ENCODE data around the gene STX5.
A peak's percentile ranks its signal among the peaks of the same experiment; 100 is the strongest.
"Not testable (repeated sequence)": the region's sequence is repeated elsewhere in the genome, so short reads cannot be mapped to it uniquely, and the experiment has no call there.

Gene STX5

DNA sequence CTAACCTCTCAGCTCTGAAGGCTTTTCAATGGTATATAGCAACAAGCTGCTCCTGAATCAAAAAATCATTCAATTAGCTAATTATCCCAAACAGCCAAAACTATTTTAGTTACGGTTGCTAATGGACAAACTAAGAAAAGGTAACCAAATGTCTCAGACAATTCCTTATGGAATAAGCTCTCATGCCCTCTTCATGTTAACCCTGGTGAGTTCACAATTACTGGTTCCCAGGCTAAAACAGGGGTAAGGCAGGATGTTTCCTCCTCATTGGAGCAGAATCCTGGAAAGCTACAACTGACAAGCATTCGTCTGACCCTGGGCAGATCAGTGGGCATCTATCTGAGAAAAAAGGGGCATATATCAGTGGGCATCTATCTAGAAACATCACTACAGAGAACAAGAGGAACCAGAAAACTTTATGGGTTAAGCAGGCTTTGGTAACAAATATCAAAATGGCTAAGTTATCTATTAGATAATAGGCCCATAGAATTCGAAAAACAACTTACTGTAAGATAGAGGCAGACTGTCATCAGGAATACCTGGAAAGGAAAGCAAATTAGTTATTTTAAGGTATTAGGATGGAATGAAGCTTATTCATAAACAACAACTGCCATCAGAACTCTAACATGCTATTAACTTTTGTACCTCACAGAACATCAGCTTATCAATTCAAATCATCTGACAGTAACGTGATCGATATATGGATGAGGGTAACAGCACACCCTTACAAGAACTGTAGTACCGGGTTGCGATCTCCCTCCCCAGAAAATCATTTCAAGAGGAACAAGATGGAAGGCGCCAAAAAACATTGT, 22.4 kb upstream of the STX5 start:
- DNase-seq (ENCODE audit: low read depth): no peak

DNA sequence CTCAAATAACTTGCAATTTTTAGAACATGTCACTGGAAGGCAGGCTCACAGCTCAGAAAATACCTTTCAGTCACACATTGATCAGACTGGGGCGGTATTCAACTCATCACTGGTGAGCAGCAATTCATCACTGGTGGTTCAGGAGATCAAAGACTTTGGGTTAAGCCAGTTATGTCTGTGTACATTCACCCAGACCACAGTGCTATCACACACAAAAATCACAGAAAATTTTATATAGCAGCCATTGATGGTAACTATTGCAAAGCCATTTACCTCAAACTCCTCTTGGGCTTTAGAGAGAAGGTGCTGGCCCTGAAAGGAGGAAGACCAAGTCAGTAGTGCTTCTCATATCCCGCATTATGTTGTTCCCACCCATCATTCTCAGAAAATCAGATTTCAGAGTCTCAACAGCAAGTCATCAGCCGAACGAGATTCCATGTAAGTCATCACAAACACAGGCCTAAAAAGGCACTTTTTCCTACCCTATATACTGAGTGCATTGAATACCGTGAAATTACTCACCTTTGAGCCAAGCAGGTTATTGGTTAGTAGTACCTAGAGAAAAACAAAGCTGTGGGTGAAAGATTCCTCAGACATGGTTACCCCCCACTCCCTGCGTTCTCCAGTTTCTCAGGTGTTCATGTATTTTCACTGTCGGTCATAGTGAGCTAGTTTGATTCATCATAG, 21.6 kb upstream of the STX5 start:
- no peak for DNase-seq (ENCODE audit: low read depth)

DNA sequence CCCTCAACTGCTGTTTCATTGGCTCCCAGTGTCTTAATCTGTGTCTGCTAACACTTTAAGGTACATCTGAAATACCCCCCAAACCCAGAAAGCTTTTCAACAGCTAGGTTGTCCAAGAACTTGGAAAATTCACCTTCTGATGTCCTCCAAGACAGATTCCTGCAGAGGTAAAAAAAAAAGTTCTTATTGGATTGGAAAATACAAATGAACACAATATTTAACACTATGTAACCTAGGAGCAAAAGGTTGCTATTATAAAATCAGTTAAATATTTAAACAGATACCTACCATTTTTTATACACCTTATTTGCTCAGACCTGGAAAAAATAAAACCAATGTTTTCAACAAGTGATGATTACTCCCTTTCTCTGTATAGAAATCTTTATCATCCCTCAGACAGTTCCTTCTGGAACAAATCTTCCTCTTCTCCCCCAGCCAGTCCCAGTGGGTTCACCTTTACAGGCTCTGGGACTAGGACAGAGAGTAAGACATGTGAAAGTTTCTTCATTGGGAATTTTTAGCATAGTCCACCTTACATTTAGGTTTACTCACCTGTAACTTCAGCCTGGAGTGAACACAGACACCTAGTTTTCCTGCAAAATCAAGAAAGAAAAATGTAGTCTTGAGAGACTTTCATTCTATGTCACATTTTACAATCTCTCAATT, 20.8 kb upstream of the STX5 start:
- no peak for DNase-seq (ENCODE audit: low read depth)

DNA sequence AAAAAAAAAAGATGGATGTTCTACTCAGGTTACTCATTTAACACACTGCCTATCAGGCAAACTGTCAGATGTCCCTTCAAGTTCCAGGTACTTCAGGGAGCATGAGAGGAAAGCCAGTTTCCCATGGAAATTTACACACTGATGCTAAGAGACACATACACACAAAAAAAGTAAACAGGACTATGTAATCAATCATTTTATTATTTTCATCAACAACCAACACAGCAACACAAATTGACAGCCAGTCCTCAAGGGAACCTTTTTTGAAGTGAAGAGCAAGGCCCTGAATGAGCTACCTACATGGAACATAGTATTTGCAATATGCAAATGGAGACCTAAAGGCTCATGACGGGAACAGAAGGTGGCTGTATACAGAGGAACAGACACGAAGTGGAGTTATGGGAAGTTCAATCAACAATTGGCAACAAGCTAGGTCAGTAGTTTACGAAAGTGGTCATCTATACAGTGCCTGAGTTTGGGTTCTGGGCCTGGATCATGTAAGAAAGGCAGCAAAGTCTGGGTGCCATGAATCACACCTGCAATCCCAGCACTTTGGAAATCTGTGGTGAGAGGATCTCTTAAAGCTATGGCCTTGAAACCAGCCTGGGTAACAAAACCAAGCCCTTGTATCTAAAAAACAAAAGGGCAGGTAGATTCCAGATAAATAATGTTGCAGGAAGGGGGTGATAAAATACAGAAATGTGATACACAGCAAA, 20.1 kb upstream of the STX5 start:
- DNase-seq (ENCODE audit: low read depth): no peak

DNA sequence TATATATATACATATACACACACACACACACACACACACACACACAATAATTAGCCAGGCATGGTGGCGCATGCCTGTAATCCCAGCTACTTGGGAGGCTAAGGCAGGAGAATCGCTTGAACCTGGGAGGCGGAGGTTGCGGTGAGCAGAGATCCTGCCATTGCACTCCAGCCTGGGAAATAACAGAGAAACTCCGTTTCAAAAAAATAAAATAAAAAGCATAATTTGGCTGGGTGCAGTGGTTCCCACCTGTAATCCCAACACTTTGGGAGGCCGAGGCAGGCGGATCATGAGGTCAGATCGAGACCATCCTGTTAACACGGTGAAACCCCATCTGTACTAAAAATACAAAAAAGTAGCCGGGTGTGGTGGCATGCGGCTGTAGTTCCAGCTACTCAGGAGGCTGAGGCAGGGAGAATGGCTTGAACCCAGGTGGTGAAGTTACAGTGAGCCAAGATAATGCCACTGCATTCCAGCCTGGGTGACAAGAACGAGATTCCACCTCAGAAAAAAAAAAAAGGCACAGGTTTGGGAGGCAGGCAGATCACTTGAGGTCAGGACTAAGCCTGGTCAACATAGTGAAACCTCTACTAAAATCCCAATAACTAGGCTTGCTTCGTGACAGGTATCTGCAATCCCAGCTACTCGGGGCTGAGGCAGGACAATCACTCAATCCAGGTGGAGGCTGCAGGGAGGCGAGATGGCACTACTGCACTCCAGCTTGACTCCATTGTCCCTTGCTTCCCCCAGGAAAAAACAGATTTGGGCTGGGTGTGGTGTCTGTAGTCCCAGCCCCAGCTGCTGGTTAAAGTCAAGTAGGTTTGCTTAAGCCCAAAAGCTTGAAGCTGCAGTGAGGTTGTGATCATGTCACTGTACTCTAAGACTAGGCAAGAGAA, 19.3 kb upstream of the STX5 start:
- no peak for DNase-seq (ENCODE audit: low read depth)

DNA sequence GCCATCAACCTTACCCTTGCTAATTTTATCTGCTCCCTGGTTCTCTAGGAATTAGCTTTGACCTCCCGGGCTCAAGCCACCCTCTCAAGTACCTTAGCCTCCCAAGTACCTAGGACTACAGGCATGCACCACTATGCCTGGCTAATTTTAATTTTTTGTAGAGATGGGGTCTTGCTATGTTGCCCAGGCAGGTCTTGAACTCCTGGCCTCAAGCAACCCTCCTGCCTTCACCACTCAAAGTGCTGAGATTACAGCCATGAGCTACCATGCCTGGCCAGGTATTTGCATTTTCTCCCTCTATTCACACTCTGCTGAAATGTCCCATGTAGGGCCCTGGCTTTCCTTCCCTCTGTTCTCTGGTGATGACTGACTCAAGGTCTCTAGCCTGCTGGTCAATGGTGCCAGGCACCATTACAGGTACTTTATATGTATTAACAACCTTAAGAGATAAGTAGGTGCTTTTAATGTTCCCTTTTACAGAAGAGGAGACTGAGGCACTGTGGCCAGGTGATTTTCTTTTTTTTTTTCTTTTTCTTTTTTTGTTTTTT, 16.0 kb upstream of the STX5 start:
- no peak for DNase-seq (ENCODE audit: low read depth)

DNA sequence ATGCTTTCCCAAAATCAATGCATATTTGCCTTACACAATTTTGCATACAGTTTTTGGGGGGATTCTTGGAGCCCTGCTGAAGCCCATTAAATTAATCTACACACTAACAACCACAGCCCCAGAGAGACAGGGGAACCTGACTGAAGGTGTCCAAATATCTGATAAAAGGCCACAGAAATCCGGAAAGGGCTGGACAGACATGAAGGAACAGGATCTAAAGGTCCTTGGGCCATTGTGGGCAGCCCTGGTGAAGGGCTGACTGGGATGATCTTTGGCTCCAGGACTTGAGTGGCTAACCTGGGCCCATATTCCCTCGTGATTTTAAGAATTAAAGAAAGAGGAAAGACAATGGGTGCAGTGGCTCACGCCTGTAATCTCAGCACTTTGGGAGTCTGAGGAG, 14.3 kb upstream of the STX5 start:
- no peak for DNase-seq (ENCODE audit: low read depth)

DNA sequence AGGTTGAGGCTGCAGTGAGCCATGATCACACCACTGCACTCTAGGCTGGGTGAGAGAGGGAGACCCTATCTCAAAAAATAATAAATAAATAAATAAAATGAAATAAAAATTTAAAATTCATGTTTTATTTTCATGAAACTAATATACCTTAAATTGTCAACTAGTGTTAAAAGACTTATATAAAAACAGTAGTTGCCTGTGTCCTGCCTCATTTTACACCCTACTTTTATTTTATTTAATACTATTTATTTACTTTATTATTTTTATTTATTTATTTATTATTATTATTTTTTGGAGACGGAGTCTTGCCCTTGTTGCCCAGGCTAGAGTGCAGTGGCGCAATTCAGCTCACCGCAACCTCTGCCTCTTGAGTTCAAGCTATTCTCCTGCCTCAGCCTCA, 12.3 kb upstream of the STX5 start:
- no peak for DNase-seq (ENCODE audit: low read depth)

DNA sequence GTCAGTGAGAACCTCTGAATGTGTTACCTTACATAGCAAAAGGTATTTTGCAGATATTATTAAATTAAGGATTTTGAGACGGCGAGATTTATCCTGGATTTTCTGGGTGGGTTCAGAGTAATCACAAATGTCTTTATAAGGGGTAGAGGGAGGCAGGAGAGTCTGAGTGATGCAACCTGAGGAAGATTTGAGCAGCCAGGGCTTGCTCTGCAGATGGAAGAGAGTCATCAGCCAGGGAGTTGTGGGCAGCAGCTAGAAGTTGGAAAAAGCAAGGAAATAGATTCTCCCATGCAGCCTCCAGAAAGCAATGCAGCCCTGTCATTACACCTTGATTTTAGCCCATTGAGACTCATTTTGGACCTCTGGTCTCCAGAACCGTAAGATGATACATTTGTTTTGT, 11.6 kb upstream of the STX5 start:
- DNase-seq (ENCODE audit: low read depth): no peak

DNA sequence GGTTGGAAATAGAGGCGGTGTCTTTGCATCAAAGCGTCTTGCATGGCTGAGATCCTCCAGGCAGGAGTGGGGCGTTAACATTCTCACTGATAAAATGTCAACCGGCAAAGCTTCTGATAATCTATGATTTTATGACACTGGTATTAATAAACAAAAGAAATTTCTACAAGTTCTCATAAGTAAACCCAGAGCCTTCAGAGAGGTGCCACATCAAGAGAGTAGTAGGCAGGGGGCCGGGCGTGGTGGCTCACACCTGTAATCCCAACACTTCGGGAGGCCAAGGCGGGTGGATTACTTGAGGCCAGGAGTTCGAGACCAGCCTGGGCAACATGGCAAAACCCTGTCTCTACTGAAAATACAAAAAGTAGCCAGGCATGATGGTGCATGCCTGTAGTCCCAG, 11.0 kb upstream of the STX5 start:
- DNase-seq (ENCODE audit: low read depth): not testable (repeated sequence)

DNA sequence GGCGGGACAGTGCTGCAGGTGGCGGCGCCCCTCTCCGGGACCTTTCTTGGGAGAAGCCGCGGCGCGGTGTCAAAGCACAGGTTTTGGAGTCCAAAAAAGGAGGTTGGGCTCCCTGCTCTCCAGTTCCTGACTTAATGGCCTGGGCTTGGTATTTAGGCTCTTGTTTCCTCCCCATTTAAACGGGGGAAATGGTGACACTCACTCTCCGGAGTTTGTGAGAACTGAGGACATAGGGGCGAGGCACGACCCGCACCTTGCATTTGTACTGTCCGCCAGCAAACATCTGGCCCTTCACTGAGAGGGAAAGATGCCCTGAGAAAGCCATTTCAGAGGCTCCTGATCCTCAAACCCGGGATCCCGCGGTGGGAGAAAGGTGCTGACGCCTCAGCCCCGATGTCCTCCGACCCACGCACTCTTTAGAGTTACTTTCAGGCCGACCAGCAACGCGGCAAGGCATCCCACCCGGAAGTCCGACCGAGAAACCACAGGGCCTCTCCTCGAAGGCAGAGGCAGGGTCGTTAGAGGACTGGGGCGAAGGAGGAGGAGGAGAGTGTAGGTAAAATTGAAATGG, 10.4 kb upstream of the STX5 start:
- no peak for DNase-seq (ENCODE audit: low read depth)

DNA sequence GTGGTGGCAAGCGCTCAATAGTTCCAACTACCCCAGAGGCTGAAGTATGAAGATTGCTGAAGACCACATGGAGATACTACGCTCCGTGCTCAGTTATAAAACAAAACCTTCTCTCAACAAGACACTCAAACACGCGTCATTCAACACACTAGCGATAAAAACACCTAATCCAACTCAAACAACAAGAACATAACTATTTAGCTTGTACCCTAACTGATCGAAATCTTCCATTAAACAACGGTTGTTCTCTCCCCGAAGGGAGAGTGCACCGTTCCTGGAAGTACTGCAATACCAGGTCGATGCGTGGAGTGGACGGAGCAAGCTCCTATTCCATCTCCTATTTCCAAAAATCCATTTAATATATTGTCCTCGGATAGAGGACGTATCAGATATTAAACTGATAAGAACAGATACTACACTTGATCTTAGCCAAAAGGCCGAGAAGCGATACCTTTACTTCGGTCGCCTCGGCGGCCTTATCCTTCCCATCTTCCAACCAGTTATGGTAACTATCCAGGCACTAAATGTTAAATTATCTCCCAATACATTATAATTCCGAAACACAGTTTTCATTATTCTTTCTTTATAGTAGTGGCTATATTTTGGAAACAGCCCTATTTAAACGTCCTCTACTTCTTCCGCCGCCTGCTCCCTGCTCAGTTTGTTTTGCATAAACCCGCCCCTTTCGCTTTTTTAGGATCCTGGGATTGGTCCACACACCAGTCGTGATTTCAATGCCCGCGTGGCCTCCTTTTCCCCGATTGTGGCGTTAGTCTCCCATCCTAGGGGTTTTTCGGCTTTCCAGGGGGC, 9.7 kb upstream of the STX5 start:
- DNase-seq (ENCODE audit: low read depth): peak; percentile 99

DNA sequence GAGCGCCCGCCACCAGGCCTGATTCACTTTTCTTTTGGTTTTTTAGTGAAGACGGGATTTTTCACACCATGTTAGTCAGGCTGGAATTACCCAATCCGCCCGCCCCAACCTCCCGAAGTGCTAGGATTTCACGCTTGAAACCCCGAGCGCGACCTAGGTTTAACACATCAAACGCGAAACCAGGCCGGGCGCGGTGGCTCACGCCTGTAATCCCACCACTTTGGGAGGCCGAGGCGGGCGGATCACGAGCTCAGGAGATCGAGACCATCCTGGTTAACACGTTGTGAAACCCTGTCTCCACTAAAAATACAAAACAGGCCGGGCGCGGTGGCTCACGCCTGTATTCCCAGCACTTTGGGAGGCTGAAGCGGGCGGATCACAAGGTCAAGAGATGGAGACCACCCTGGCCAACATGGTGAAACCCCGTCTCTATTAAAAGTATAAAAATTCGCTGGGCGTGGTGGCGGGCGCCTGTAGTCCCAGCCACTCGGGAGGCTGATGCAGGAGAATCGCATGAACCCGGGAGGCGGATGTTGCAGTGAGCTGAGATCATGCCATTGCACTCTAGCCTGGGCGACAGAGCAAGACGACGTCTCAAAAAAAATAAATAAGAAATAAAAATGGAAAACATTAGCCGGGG, 9.0 kb upstream of the STX5 start:
- peak; percentile 60 for DNase-seq (ENCODE audit: low read depth)

DNA sequence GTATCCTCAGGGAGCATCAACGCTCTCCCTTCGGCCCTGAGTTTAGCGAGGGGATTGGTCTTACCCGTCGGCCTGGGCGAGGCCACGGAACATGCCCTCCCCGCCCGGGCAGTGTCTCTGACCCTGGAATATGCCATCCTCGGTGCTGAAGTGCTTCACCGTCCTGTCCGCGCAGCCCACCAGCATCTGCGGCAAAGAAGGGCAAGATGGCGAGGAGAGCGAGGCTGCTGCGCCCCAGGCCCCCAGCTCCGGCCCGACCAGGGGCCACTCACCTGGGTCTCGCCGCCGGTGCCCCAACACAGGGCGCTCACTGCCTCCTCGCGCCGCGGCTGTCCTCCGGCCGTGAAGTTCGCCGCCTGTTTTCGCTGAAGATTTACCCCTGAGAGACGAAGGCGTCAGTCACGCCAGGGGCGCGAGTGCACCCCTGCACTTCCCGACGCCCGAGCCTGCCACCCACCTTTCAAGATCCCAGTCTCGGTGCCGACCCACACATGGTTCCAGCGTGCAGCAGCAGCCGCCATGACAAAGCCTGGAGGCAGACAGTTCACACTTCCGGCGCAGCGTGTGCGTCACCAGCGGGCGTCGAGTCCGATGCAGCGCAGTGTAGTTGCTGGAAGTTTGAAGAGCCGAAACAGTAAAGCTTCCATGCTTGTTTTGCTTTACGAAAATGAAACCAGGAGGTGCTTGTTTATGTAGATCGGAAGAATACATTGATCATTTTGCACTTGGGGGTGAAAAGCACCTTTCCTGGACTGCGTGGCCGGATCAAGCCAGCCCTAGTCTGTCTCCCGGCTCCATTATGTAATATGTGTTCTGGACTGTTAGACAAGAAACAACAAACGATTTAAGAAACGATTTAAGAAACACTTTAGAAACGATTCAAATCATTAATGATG, 7.4 kb upstream of the STX5 start, which contains the start of gene WDR74:
Gene WDR74 (minus strand): TSS at position 541 of the 896 bp plus-strand sequence. CDS start 20 bp downstream, at position 521.
- DNase-seq (ENCODE audit: low read depth): peak; percentile 86

DNA sequence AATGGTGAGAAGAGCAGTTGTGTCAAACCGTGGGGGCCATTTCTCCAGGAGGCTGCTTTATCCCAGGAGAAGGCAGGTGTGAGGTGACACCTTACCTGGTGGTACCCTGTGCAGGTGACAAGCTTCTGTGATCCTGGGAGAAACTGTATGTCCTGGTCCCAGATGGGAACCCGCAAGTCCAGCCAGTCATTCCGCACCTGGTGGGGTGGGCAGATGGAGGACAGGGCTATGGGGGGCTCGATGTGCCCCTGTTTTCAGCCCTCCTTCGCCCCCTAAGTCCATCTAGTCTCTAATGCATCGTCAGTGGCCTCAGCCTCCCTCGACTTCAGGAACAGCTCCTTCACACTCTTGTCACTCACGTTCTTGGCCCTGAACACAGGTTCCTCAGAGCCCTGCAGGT, 3.5 kb upstream of the STX5 start:
- DNase-seq (ENCODE audit: low read depth): no peak

DNA sequence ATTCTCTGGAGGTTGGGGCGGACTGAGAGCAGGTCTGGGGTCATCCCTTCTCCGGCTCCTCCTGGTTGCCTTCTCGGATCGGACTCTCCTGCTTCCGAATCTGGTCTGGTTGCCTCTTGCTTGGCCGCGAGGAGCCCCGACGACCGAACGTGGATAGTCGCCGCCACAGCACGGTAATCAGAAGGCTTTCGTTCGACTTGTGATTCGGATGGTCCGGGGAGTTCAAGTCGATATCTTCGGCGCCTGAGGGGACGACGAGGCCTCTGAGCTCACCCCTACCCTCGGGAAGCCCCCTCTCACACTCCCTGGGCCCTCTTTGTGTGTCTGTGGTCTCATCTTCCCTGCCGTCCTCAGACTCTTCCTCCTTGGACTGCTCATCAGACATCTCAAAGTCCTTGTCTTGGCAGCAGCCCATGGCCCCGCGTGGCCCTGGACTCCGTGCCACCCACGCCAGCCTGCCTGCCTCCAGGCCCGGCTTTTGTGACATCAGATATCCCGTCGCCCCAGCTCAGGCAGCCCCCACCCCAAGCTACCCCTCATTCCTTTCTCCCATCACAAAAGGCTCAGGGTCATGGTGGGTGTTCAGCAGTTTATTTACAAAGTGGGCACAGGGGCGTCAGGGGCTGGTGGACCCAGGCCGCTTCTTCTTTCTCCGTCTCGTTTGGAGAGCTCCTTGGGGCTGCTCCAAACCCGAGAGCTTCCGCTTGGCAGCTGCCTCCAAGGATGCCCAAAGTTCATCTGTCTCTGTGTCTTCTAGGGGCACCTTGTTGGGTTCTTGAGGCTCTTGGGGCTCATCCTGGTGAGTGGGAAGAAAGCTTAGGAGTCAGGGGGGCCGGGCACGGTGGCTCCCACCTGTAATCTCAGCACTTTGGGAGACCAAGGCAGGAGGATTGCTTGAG, 734 bp upstream of the STX5 start, which contains the start of gene TEX54:
Gene TEX54 (minus strand): TSS at position 506 of the 899 bp plus-strand sequence.
- DNase-seq (ENCODE audit: low read depth): peak; percentile 6

DNA sequence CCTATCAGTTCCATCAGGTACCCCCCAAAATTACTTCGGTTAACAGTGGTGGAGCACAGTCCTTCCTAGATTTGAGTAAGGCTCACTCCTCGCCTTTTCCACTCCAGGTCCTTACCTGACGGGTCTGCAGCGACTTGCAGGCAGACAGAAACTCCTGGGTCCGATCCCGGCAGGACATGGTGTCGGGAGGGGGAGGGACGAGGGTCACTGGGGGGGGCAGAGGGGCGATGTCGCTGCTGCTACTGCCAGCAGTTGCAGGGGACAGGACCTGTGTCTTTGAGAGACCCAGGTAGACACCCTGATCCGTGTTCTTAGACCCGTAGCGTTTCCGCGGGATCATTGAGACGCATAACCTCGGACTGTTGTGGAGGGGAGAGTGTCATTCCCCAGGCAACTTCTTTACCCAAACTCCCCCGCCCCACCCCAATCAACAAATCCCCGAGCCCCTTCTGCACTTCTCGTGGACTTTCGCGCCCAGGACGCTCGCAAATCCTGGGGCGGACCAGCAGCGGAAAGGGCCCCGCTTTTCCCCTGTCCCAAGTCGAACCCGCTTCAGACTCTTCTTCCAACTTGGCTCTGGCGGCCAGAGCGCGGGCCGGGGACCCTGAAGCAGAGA, 839 bp downstream of the STX5 start:
- DNase-seq (ENCODE audit: low read depth): no peak
